PC-3 (cell line): ENCODE measurements around the gene LTF. TPM values are rescaled to one million over a fixed set of nuclear protein-coding genes. Genes with fewer than 3 reads are reported as not detected.

ENCODE experiments used
- ATAC-seq: fragments of 200-7000 bp; cut with Tn5 transposase; 2 replicates; pipeline ENCODE4 v1.9.1; 2020; ENCODE audit warnings: mild to moderate bottlenecking, moderate library complexity
- BruUV-seq: library from RNA; stranded (reverse); fragments of 400-500 nt; replicated peaks from 2 replicates; lab custom pipeline; 2021; lab: Mats Ljungman, UMichigan
- CTCF ChIA-PET: fragments of 300-600 bp; sonication (Branson Sonifier 250); formaldehyde crosslinking; loops from one replicate; lab custom pipeline; 2022; ENCODE audit warnings: antibody characterized with exemption; lab: Charles Lee
- POLR2A ChIA-PET: fragments of 300-600 bp; sonication (Branson Sonifier 250); formaldehyde crosslinking; loops from one replicate; lab custom pipeline; 2022; ENCODE audit warnings: antibody characterized with exemption; ENCODE audit not compliant: unreplicated experiment; lab: Charles Lee
- DNase-seq: peaks from one replicate; pipeline ENCODE4 v3.0.0-alpha.2; 2015
- H2AFZ ChIP-seq: fragments of 300-600 bp; sonication (generic); 2 replicates; pipeline ENCODE4 v1.6.0; 2016; ENCODE audit warnings: antibody characterized with exemption, low read length
- H3F3A ChIP-seq: fragments of 300-600 bp; sonication (generic); one replicate; pipeline ENCODE4 v1.6.0; 2017; ENCODE audit warnings: antibody characterized with exemption, low read length, control low read depth, mild to moderate bottlenecking; ENCODE audit not compliant: unreplicated experiment
- H3K27ac ChIP-seq: fragments of 300-600 bp; sonication (generic); 2 replicates; pipeline ENCODE4 v1.5.1; 2016; ENCODE audit warnings: mild to moderate bottlenecking, low read length
- H3K27me3 ChIP-seq: fragments of 300-600 bp; sonication (generic); 2 replicates; pipeline ENCODE4 v1.6.1; 2016; ENCODE audit warnings: low read length, mixed read lengths
- H3K36me3 ChIP-seq: fragments of 300-600 bp; sonication (generic); 2 replicates; pipeline ENCODE4 v1.6.1; 2016; ENCODE audit warnings: low read depth, mixed run types, low read length, mixed read lengths
- H3K4me1 ChIP-seq: fragments of 300-600 bp; sonication (generic); 2 replicates; pipeline ENCODE4 v1.5.1; 2016; ENCODE audit warnings: low read length; ENCODE audit not compliant: insufficient read depth
- H3K4me2 ChIP-seq: fragments of 300-600 bp; sonication (generic); 2 replicates; pipeline ENCODE4 v1.6.0; 2016; ENCODE audit warnings: low read length
- H3K4me3 ChIP-seq: fragments of 300-600 bp; sonication (generic); 2 replicates; pipeline ENCODE4 v1.5.1; 2016; ENCODE audit warnings: mild to moderate bottlenecking, low read length, mixed read lengths
- H3K79me2 ChIP-seq: fragments of 300-600 bp; sonication (generic); 2 replicates; pipeline ENCODE4 v1.6.1; 2017; ENCODE audit warnings: low read length, mixed read lengths
- H3K9ac ChIP-seq: fragments of 300-600 bp; sonication (generic); 2 replicates; pipeline ENCODE4 v1.6.0; 2016; ENCODE audit warnings: mild to moderate bottlenecking, low read length
- H3K9me2 ChIP-seq: fragments of 300-600 bp; sonication (generic); replicated peaks from 2 replicates; pipeline ENCODE4 v1.6.1; 2016; ENCODE audit warnings: mixed run types, low read length, mixed read lengths
- H3K9me3 ChIP-seq: fragments of 300-600 bp; sonication (generic); 2 replicates; pipeline ENCODE4 v1.6.1; 2016; ENCODE audit warnings: low read length, mixed read lengths
- H4K20me1 ChIP-seq: fragments of 300-600 bp; sonication (generic); 2 replicates; pipeline ENCODE4 v1.6.1; 2016; ENCODE audit warnings: low read length, mixed read lengths
- EZH2 ChIP-seq: fragments of 300-600 bp; sonication (generic); IDR thresholded peaks from one replicate; pipeline ENCODE4 v1.6.1; 2017; ENCODE audit warnings: antibody characterized with exemption, mild to moderate bottlenecking, low read length; ENCODE audit not compliant: unreplicated experiment
- EZH2phosphoT487 ChIP-seq: fragments of 300-600 bp; sonication (generic); IDR thresholded peaks from 2 replicates; pipeline ENCODE4 v1.6.1; 2018; ENCODE audit warnings: mild to moderate bottlenecking, antibody characterized with exemption, low read length, borderline replicate concordance
- intact Hi-C: fragments of 100-400 bp; cut with micrococcal nuclease; formaldehyde crosslinking; loops from 2 replicates; pipeline ENCODE4 v1.9.0; 2023
- total RNA-seq: library from RNA; depleted of rRNA; stranded (reverse); fragments of >200 nt; gene quantifications from 2 replicates; pipeline ENCODE4 v1.2.3, GENCODE V29; 2014
- TF ChIP-seq, protein P1 (sequence below): fragments of 300-600 bp; sonication (generic); conservative IDR thresholded peaks from 2 replicates; pipeline ENCODE4 v1.5.1; 2017; ENCODE audit warnings: antibody characterized with exemption, low read depth, mild to moderate bottlenecking, low read length

Gene LTF
- total RNA-seq, 1 experiment from 2014 or later, result not detected

DNA sequence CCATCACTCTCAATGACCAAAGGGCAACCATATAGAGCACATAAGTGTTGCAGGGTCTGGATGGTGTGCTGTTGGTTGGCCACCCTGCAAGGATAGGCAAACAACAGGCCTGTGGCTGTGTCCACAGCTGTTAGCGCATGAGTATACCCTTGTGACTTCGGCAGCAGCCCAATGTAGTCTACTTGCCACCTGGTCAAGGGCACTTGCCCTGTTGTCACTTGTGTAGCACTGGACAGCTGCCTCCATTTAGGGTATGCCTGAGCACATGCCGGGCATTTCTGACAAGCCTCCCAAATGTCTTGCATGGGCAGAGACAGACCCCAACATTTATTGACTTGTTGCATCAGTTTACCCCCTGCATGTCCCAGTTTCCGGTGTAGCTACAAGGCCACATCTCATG is 44.9 kb downstream of the LTF start:
- no peaks in the 10 kb centered on the region for H3F3A ChIP-seq
- ChIA-PET POLR2A (no interaction called here), CTCF (no interaction called here)
- no peaks in the 10 kb centered on the region for H3K79me2 ChIP-seq
- H3K9me2 ChIP-seq, result no peaks in the 10 kb centered on the region
- H3K9me3 ChIP-seq, result no peaks in the 10 kb centered on the region
- no peak overlapping the region for H3K9ac ChIP-seq
- peaks cover 22% of the 10 kb centered on the region for H3K4me1 ChIP-seq
- H3K4me2 ChIP-seq, result no peak overlapping the region
- intact Hi-C loops, result no loop called here
- H3K27ac ChIP-seq, result no peak overlapping the region
- H3K36me3 ChIP-seq, result no peaks in the 10 kb centered on the region
- DNase-seq (no peak), ATAC-seq (no peak)
- no peak overlapping the region for H3K4me3 ChIP-seq
- no peaks in the 10 kb centered on the region for H3K27me3 ChIP-seq
- BruUV-seq, result no TSS peak
- H2AFZ ChIP-seq, result no peak overlapping the region
- TF ChIP-seq, protein P1, sequence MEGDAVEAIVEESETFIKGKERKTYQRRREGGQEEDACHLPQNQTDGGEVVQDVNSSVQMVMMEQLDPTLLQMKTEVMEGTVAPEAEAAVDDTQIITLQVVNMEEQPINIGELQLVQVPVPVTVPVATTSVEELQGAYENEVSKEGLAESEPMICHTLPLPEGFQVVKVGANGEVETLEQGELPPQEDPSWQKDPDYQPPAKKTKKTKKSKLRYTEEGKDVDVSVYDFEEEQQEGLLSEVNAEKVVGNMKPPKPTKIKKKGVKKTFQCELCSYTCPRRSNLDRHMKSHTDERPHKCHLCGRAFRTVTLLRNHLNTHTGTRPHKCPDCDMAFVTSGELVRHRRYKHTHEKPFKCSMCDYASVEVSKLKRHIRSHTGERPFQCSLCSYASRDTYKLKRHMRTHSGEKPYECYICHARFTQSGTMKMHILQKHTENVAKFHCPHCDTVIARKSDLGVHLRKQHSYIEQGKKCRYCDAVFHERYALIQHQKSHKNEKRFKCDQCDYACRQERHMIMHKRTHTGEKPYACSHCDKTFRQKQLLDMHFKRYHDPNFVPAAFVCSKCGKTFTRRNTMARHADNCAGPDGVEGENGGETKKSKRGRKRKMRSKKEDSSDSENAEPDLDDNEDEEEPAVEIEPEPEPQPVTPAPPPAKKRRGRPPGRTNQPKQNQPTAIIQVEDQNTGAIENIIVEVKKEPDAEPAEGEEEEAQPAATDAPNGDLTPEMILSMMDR, result no peak
- no peak for TF ChIP-seq EZH2
- TF ChIP-seq EZH2phosphoT487, result no peak
- H4K20me1 ChIP-seq, result no peaks in the 10 kb centered on the region

DNA sequence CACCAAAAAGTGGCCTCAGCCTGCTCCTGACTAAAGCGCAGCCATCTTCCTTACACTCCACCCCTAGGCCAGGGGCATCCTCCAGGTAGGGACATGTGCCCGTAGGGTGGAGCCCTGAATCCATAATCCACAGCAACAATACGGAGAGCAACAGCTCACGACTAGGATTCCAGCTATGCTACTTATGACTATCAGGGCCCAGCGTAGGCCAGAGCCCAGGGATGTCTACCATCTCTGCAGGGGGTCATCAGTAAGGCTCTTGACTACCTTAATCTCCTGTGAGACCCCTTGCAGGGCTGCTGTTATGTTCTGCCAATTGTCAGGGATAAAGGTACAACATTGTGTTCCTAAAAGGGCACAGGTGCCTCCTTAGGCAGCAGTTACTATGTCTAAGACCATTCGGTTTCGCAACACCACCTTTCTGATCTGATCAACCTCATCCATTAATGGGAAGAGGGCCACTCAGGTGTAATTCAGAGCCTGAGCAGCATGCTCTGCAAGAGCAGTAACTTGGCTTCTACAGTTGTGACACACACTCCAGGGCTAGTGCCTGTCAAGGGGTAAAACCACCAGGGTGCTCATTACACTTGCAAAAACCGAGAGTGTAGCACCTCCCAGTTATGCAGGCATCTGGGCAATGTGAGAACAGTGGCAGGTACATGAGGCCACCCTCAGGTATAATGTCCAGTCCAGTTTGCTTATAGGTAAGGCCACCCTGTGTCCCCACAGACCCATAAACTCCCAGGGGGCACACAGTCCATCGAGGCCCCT is 46.7 kb downstream of the LTF start:
- Histone ChIP-seq H2AFZ (no peak overlapping the region), H3K4me3 (no peak overlapping the region), H3K4me1 (peaks cover 15% of the 10 kb centered on the region), H3K9me3 (no peaks in the 10 kb centered on the region), H3K9me2 (no peaks in the 10 kb centered on the region), H3K79me2 (no peaks in the 10 kb centered on the region), H3K27ac (no peak overlapping the region), H3K9ac (no peak overlapping the region), H4K20me1 (no peaks in the 10 kb centered on the region), H3F3A (no peaks in the 10 kb centered on the region), H3K4me2 (no peak overlapping the region), H3K36me3 (no peaks in the 10 kb centered on the region), H3K27me3 (no peaks in the 10 kb centered on the region)
- DNase-seq (no peak), ATAC-seq (no peak)
- TF ChIP-seq EZH2 (no peak), EZH2phosphoT487 (no peak)
- TF ChIP-seq, protein P1, result no peak
- BruUV-seq, result no TSS peak
- POLR2A ChIA-PET, result no interaction called here
- CTCF ChIA-PET, result no interaction called here
- intact Hi-C loops, result no loop called here

DNA sequence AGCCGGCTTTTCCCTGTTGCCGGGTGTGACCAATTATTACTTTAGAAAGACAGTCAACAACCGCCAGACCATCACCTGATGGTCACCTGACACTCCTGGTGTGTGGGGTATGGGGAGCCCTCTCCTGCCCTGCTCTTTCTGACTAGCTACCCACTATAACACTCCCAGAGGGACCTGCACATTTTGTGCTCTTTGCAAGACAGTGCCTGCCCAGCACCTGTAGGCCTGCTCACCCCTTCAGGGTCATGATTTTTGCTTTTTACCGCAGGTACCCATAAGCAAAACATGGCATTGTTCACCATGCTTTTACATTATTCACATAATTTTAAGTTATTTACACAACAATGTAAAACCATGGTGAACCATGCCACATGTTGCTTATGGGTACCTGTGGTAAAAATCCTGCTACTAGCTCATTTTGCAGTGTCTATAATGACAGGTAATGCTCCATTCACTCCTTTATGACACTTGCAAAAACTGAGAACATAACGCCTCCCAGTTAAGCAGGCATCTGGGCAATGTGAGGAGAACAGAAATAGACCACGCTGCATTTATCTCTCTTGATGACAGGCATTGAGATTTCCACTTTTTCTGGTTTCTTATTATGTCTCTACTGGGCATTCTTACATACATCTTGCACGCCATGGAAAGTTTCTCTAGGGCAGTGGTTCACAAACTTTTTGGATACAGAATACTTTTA is 47.7 kb downstream of the LTF start:
- CTCF ChIA-PET, result no interaction called here

More for the DNA sequence above, 47.7 kb downstream of the LTF start:
- ATAC-seq, result no peak
- Histone ChIP-seq H3K9me2 (no peaks in the 10 kb centered on the region), H3K4me1 (peaks cover 11% of the 10 kb centered on the region), H3K27me3 (no peaks in the 10 kb centered on the region), H4K20me1 (no peaks in the 10 kb centered on the region), H3K9ac (no peak overlapping the region), H3K36me3 (no peaks in the 10 kb centered on the region), H3K79me2 (no peaks in the 10 kb centered on the region), H3K4me2 (no peak overlapping the region), H3K4me3 (no peak overlapping the region), H3K27ac (no peak overlapping the region), H3F3A (no peaks in the 10 kb centered on the region), H3K9me3 (no peaks in the 10 kb centered on the region), H2AFZ (no peak overlapping the region)
- POLR2A ChIA-PET, result no interaction called here
- BruUV-seq, result no TSS peak
- intact Hi-C loops, result no loop called here
- TF ChIP-seq, protein P1, result no peak
- TF ChIP-seq EZH2phosphoT487 (no peak), EZH2 (no peak)
- DNase-seq, result no peak
